ENCODE results near the gene RIOK1.

Gene RIOK1

GRCh38 chr6:7410851-7411250 lies 21.2 kb downstream of the RIOK1 start:
- DNase-seq: no peak

GRCh38 chr6:7411328-7411727 lies 21.7 kb downstream of the RIOK1 start:
- DNase-seq: no peak

GRCh38 chr6:7413151-7413823 lies 23.7 kb downstream of the RIOK1 start:
- DNase-seq: no peak

GRCh38 chr6:7414811-7415210 lies 25.2 kb downstream of the RIOK1 start:
- DNase-seq: no peak

- DNase-seq: no peak
Observed at GRCh38 chr6:7417684-7418083, 28.1 kb downstream of the RIOK1 start.

- DNase-seq: no peak
Observed at GRCh38 chr6:7418238-7418905, 28.8 kb downstream of the RIOK1 start.

- no peak for DNase-seq
Observed at GRCh38 chr6:7419065-7419464, 29.5 kb downstream of the RIOK1 start.

- DNase-seq: no peak
Observed at GRCh38 chr6:7421066-7421465, 31.5 kb downstream of the RIOK1 start.

GRCh38 chr6:7424058-7424457 lies 34.5 kb downstream of the RIOK1 start:
- DNase-seq: no peak

- no peak for DNase-seq
Observed at GRCh38 chr6:7424967-7425807, 35.6 kb downstream of the RIOK1 start.

GRCh38 chr6:7425808-7426190 lies 36.2 kb downstream of the RIOK1 start:
- no peak for DNase-seq

GRCh38 chr6:7426447-7427169 lies 37.0 kb downstream of the RIOK1 start:
- DNase-seq: no peak

GRCh38 chr6:7431313-7431673 lies 41.7 kb downstream of the RIOK1 start:
- DNase-seq: no peak

GRCh38 chr6:7431674-7432390 lies 42.2 kb downstream of the RIOK1 start:
- DNase-seq: no peak

- no peak for DNase-seq
Observed at GRCh38 chr6:7432391-7433120, 42.9 kb downstream of the RIOK1 start.

GRCh38 chr6:7433121-7433617 lies 43.6 kb downstream of the RIOK1 start:
- no peak for DNase-seq

- DNase-seq: no peak
Observed at GRCh38 chr6:7434672-7435071, 45.1 kb downstream of the RIOK1 start.

- no peak for DNase-seq
Observed at GRCh38 chr6:7438011-7438410, 48.4 kb downstream of the RIOK1 start.

- DNase-seq: no peak
Observed at GRCh38 chr6:7439228-7439627, 49.6 kb downstream of the RIOK1 start.

GRCh38 chr6:7440476-7440875 lies 50.9 kb downstream of the RIOK1 start:
- DNase-seq: no peak

GRCh38 chr6:7441048-7441775 lies 51.6 kb downstream of the RIOK1 start:
- DNase-seq: no peak
